Gastroesophageal sphincter (tissue), 4 donors: ENCODE results near the gene NPR1. TPM values are rescaled to one million over a fixed set of nuclear protein-coding genes. Genes with fewer than 3 reads are reported as not detected.
"Not testable (repeated sequence)": the region's sequence is repeated elsewhere in the genome, so short reads cannot be mapped to it uniquely, and the experiment has no call there.

Source experiments
- ATAC-seq: fragments of 150-250 bp; one replicate; pipeline ENCODE4 v1.9.1; 2016; ENCODE audit warnings: mild to moderate bottlenecking, moderate library complexity
- H3K27ac ChIP-seq, 4 donors: fragments of 200-600 bp; sonication (generic) in 3 of 4; 1 replicate in 3 of 4; 2 replicates in 1 of 4; pipeline ENCODE4 v1.5.1; 2016 to 2019
- H3K27me3 ChIP-seq: fragments of 200-600 bp; sonication (generic); one replicate; pipeline ENCODE4 v1.5.1; 2019
- H3K36me3 ChIP-seq, 2 donors: fragments of 200-600 bp; sonication (generic); one replicate each; pipeline ENCODE4 v1.5.1; 2019; ENCODE audit warnings: control low read depth in 1 of 2
- H3K4me1 ChIP-seq, 3 donors: fragments of 200-600 bp; sonication (generic); 1 replicate in 2 of 3; 2 replicates in 1 of 3; pipeline ENCODE4 v1.5.1; 2016 to 2019; ENCODE audit warnings: control low read depth in 2 of 3
- H3K4me3 ChIP-seq, 2 donors: fragments of 200-600 bp; sonication (generic); one replicate each; pipeline ENCODE4 v1.5.1; 2019; ENCODE audit warnings: mild to moderate bottlenecking in 1 of 2, moderate library complexity in 1 of 2
- H3K9me3 ChIP-seq, 3 donors: fragments of 200-600 bp; sonication (generic); one replicate each; pipeline ENCODE4 v1.5.1; 2017 to 2019; ENCODE audit warnings: control low read depth in 2 of 3
- CTCF ChIP-seq, 4 experiments: fragments of 200-600 bp in 2 of 4; fragments of 450-650 bp in 2 of 4; sonication (generic) in 1 of 4; IDR thresholded peaks; one replicate each; pipeline ENCODE4 v1.5.1; 2017 to 2019; ENCODE audit warnings: antibody characterized with exemption in 4 of 4, mild to moderate bottlenecking in 2 of 4, moderate library complexity in 2 of 4
- EP300 ChIP-seq: sonication (generic); formaldehyde crosslinking; IDR thresholded peaks from one replicate; pipeline ENCODE4 v1.6.1; 2017; ENCODE audit warnings: antibody characterized with exemption, mild to moderate bottlenecking
- POLR2A ChIP-seq, 2 donors: fragments of 450-650 bp; IDR thresholded peaks; one replicate each; pipeline ENCODE4 v1.6.1; 2017; ENCODE audit warnings: antibody characterized with exemption in 2 of 2, mild to moderate bottlenecking in 2 of 2, moderate library complexity in 1 of 2
- POLR2AphosphoS5 ChIP-seq: sonication (generic); formaldehyde crosslinking; IDR thresholded peaks from one replicate; pipeline ENCODE4 v1.6.1; 2017; ENCODE audit warnings: antibody characterized with exemption
- WGBS, 2 donors: methylation state at CpG; one replicate each; pipeline ENCODE4 v1.1.5; 2018; ENCODE audit warnings: low coverage in 1 of 2; 5-methylcytosine and 5-hydroxymethylcytosine counted together
- total RNA-seq, 4 donors: library from RNA; depleted of rRNA; stranded (reverse); fragments of >200 nt; gene quantifications; one replicate each; pipeline ENCODE4 v1.1.0, GENCODE V29; 2016

The NPR1 gene
- total RNA-seq, 4 donors from 2014 or later: 36.7 to 57.0 (median 46.7) TPM

- peak overlapping the region in 1 of 2 donors; percentile 80 for H3K4me3 ChIP-seq
- peaks cover 0 to 52% of the 10 kb centered on the region in 2 donors for H3K36me3 ChIP-seq
- no peaks in the 10 kb centered on the region for H3K27me3 ChIP-seq
- no peaks in the 10 kb centered on the region for H3K9me3 ChIP-seq
- no peak for TF ChIP-seq EP300
- TF ChIP-seq POLR2A (IDR thresholded peaks at IDR 0.05): no peak
- no peak for TF ChIP-seq CTCF (IDR thresholded peaks at IDR 0.05)
- TF ChIP-seq POLR2AphosphoS5: no peak
- ATAC-seq: no peak
- 74 to 87% methylated on average over 9 of the region's 9 CpGs for WGBS, 2 donors
- peaks cover 0 to 14% (median 8%) of the 10 kb centered on the region in 3 donors for H3K4me1 ChIP-seq
- H3K27ac ChIP-seq: peak overlapping the region in 3 of 4 donors; percentile 96 to 98 (median 97)
Measured at GRCh38 chr1:153659656-153660055, 18.8 kb upstream of the NPR1 start.

- Histone ChIP-seq H3K36me3 (peaks cover 9 to 67% of the 10 kb centered on the region in 2 donors), H3K27ac (no peak overlapping the region), H3K27me3 (no peaks in the 10 kb centered on the region), H3K4me1 (peaks cover 0 to 14% (median 8%) of the 10 kb centered on the region in 3 donors), H3K4me3 (no peak overlapping the region), H3K9me3 (no peaks in the 10 kb centered on the region)
- 63 to 70% methylated on average over 2 to 4 of the region's 9 CpGs for WGBS, 2 donors
- TF ChIP-seq CTCF (IDR thresholded peaks at IDR 0.05) (no peak), EP300 (no peak), POLR2A (IDR thresholded peaks at IDR 0.05) (no peak), POLR2AphosphoS5 (no peak)
- no peak for ATAC-seq
Measured at GRCh38 chr1:153661111-153661708, 17.3 kb upstream of the NPR1 start.

GRCh38 chr1:153662269-153662668, 16.2 kb upstream of the NPR1 start:
- H3K27ac ChIP-seq: no peak overlapping the region
- no peaks in the 10 kb centered on the region for H3K27me3 ChIP-seq
- 41 to 62% methylated on average over 2 of the region's 2 CpGs for WGBS, 2 donors
- no peak overlapping the region for H3K4me3 ChIP-seq
- no peaks in the 10 kb centered on the region for H3K9me3 ChIP-seq
- ATAC-seq: no peak
- H3K4me1 ChIP-seq: peaks cover 0 to 14% (median 8%) of the 10 kb centered on the region in 3 donors
- TF ChIP-seq CTCF (IDR thresholded peaks at IDR 0.05) (no peak), POLR2AphosphoS5 (no peak), POLR2A (IDR thresholded peaks at IDR 0.05) (no peak), EP300 (no peak)
- H3K36me3 ChIP-seq: peaks cover 9 to 78% of the 10 kb centered on the region in 2 donors

- Histone ChIP-seq H3K27ac (no peak overlapping the region), H3K27me3 (no peaks in the 10 kb centered on the region), H3K4me3 (no peak overlapping the region), H3K9me3 (no peaks in the 10 kb centered on the region), H3K4me1 (peaks cover 0 to 18% (median 8%) of the 10 kb centered on the region in 3 donors), H3K36me3 (peaks cover 9 to 87% of the 10 kb centered on the region in 2 donors)
- no peak for TF ChIP-seq EP300
- TF ChIP-seq POLR2A (IDR thresholded peaks at IDR 0.05): no peak
- no peak for TF ChIP-seq CTCF (IDR thresholded peaks at IDR 0.05)
- TF ChIP-seq POLR2AphosphoS5: no peak
- 77 to 91% methylated on average over 4 to 5 of the region's 5 CpGs for WGBS, 2 donors
- no peak for ATAC-seq
Measured at GRCh38 chr1:153663211-153663610, 15.3 kb upstream of the NPR1 start.

GRCh38 chr1:153667439-153667838, 11.0 kb upstream of the NPR1 start:
- ATAC-seq: no peak
- WGBS, 2 donors: 76 to 82% methylated on average over 4 of the region's 4 CpGs
- H3K4me1 ChIP-seq: peaks cover 0 to 32% (median 5%) of the 10 kb centered on the region in 3 donors
- peaks cover 9 to 70% of the 10 kb centered on the region in 2 donors for H3K36me3 ChIP-seq
- no peaks in the 10 kb centered on the region for H3K9me3 ChIP-seq
- H3K4me3 ChIP-seq: no peak overlapping the region
- no peak overlapping the region for H3K27ac ChIP-seq
- no peaks in the 10 kb centered on the region for H3K27me3 ChIP-seq
- no peak for TF ChIP-seq CTCF (IDR thresholded peaks at IDR 0.05)

GRCh38 chr1:153668672-153669071, 9.8 kb upstream of the NPR1 start:
- peaks cover 9 to 57% of the 10 kb centered on the region in 2 donors for H3K36me3 ChIP-seq
- 100% methylated on average over 2 of the region's 8 CpGs; no CpG with 5 or more reads in 1 of the 2 donors for WGBS, 2 donors
- not testable (repeated sequence) for H3K27ac ChIP-seq

More at GRCh38 chr1:153668672-153669071, 9.8 kb upstream of the NPR1 start:
- not testable (repeated sequence) for H3K4me3 ChIP-seq, ATAC-seq, H3K27me3 ChIP-seq, H3K9me3 ChIP-seq
- H3K4me1 ChIP-seq: peaks cover 0 to 32% (median 5%) of the 10 kb centered on the region in 3 donors
